GM10248 (cell line): ENCODE results near the gene MEF2B.

Experiments
- CTCF ChIA-PET: fragments of 300-600 bp; sonication (Branson Sonifier 250); formaldehyde crosslinking; extraction: SDS; loops from one replicate; lab custom pipeline; 2021; ENCODE audit warnings: antibody characterized with exemption; lab: Yijun Ruan, JAX
- POLR2A ChIA-PET: fragments of 350-650 bp; sonication (Branson Sonifier 250); formaldehyde crosslinking; extraction: SDS; loops from one replicate; lab custom pipeline; 2020; ENCODE audit warnings: antibody characterized with exemption; lab: Yijun Ruan, JAX
- DNase-seq: peaks from one replicate; pipeline ENCODE4 v3.0.0; 2012; ENCODE audit errors: extremely low spot score
- CTCF ChIP-seq: IDR thresholded peaks from 2 replicates; pipeline ENCODE4 v1.5.1; 2012; ENCODE audit warnings: mild to moderate bottlenecking, low read depth; ENCODE audit errors: extremely low read depth, missing control alignments, control extremely low read depth

Gene MEF2B

DNA sequence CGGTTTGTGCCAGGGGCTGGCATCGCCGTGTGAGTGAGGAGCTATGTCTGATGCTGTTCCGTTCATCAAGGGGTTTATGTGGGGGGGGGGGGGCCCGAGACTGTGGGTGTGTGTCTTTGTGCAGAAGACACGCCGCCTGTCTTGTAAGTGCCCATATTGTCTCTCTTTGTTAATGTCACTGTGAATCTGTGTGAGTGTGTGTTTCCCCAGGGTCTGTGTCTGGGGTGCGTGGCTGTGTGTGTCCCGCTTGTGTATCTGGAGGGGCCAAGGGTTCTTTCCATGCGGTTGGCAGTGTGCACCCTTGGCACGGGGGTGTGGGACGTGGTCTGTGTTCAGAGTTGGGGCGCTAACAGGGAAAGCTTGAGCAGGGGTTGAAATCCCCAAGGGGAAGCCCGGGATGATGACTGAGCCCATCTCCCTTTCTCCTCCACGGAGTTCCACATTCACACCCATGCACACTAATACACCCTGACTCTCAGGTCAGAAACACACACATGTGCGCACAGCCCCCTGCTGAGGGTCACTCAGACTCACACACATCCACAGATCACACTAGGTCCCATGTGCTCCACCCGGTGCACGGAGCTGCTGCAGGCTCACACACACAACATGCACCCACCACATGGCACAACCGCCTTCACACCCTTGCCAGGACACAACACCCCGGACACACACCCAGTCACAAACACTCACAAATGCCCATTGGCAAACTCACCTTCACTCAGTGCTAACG is 43.5 kb upstream of the MEF2B start:
- no peak for TF ChIP-seq CTCF
- ChIA-PET CTCF (interaction anchor here (0.9 to 2.9 kb wide), 3 partner anchors 11 to 23 kb away, joined by 3 to 12 read pairs (median 3); partner anchors contain the start of gene NR2C2AP), POLR2A (no interaction called here)
- no peak for DNase-seq

DNA sequence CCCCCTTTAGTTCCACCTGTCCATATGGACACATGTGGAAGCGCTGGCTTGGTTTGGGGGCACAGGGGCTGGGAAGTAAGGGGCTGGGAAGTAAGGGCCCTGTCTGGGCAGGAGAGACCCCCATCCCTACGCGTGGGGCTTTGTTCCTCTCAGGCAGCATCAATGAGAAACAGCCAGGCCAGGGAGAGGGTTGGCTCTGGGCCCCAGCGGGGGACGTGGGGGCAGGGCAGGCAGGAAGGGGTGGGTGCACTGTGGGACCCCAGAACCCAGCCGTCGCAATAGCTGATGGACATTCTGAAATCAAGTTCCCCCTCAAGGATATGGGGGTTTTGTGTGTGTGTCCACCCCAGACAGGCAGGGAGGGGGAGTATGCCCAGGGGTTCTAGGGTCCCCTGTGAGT is 42.9 kb upstream of the MEF2B start:
- TF ChIP-seq CTCF = no peak
- CTCF ChIA-PET = interaction anchor here (1.5 kb wide), 1 partner anchor 23 kb away, joined by 3 read pairs; no protein-coding TSS in a partner anchor
- DNase-seq = no peak
- POLR2A ChIA-PET = no interaction called here

GRCh38 chr19:19211499-19212420 is 41.7 kb upstream of the MEF2B start, which contains the start of gene NCAN:
Gene NCAN, plus strand, starts transcription at chr19:19211958. Its CDS starts 4,996 bp downstream, at chr19:19216954.
- ChIA-PET CTCF (no interaction called here), POLR2A (interaction anchor here (0.7 kb wide), 1 partner anchor 36 kb away, joined by 3 read pairs; no protein-coding TSS in a partner anchor)
- no peak for TF ChIP-seq CTCF
- no peak for DNase-seq

DNA sequence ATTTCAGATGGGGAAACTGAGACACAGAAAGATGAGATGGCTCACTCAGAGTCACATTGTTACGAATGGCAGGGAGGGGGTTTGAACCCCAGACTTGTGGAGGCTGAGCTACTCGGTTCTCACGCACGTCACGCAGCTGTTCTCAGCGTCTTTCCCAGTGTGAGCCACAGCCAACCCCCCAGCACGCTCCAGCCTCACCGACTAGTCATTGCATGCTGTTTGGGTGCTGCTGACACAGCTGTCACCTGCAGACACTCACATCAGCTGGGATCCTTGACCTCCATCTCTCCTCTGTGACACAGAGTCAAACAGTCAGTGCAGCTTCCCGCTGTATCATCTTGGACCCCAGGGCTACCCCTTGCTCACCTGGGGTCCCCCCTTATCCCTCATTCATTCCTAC is 39.3 kb upstream of the MEF2B start:
- no peak for TF ChIP-seq CTCF
- no peak for DNase-seq
- CTCF ChIA-PET = interaction anchor here (2.0 kb wide), 1 partner anchor 15 kb away, joined by 5 read pairs; no protein-coding TSS in a partner anchor
- POLR2A ChIA-PET = no interaction called here

DNA sequence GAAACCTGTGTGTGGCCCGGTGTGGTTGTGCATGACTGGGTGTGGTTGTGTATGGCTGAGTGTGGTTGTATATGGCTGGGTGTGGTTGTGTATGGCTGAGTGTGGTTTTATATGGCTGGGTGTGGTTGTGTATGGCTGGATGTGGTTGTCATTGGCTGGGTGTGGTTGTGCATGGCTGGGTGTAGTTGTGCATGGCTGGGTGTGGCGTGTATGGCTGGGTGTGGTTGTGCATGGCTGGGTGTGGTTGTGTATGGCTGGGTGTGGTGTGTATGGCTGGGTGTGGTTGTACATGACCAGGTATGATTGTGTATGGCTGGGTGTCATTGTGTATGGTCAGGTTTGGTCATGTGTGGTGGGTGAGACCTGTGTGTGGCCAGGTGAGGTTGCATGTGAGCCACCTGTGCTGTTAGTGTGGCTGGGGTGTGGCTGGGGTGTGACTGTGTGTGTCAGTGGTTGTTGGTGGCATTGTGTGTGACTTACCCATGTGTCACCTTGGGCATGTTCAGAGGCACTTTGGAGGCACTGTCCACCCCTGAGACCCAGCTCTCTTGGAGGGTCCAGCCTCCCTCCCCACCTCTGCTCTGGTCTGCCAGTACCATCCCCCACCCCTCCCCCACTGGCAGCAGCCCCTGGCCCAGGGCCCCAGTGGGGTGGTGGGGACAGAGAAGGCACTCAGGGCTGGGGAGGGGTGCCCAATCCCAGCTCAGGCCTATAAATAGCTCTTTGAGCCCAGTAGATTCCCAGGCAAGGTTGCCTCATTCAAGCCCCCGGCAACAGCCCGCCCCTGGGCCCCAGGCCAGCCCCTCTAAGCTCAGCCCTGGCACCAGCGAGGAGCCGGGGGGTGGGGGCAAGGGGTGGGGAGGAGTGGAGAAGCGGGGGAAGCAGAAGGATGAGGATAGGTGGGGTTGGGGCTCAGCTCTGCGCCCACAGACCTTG is 37.8 kb upstream of the MEF2B start:
- POLR2A ChIA-PET = no interaction called here
- CTCF ChIA-PET = interaction anchor here (0.8 to 2.0 kb wide), 2 partner anchors 16 to 19 kb away, joined by 3 to 5 read pairs; no protein-coding TSS in a partner anchor
- no peak for TF ChIP-seq CTCF
- no peak for DNase-seq
